ENCODE results near the gene BLMH. TPM values are rescaled to one million over a fixed set of nuclear protein-coding genes. Genes with fewer than 3 reads are reported as not detected.

BLMH gene
- total RNA-seq, 1 donor from 2014 or later = 98.8 TPM

DNA sequence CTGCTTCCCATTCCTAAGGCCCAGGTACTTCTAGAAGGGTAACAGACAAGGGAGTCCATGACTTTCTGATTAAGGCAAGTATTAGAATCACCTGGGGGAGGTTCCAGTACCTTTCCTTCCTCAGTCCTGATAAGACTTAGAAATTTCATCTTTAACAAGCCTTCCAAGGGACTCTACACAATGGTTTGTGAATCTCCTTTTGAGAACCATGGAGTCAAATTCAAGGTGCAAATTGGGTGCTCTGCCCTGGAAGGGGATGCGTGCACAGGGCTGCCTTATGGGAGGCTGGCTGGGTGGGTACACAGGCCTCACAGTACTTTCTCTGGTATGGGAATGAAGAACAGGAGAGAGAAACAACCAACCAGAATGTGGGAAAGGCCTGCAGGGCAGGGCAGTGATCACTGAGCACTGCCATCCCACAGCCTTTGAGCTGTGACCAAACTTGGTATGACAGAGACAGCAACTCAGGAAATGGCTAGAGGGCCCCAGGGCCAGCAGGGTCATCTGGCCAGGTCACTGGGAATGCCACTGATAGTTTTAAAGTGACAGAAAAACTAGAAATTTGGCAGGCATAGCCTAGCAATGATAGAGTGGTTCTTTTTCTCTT lies 45.8 kb upstream of the BLMH start:
- no peak overlapping the region for H3K9ac ChIP-seq
- H3K27me3 ChIP-seq = peaks cover 5% of the 10 kb centered on the region
- peaks cover 19% of the 10 kb centered on the region for H3K4me1 Mint-ChIP-seq
- TF ChIP-seq EZH2phosphoT487 (IDR thresholded peaks at IDR 0.05) (no peak), EZH2 (IDR thresholded peaks at IDR 0.05) (no peak), CTCF (IDR thresholded peaks at IDR 0.05) (no peak)
- no peaks in the 10 kb centered on the region for H3K9me3 Mint-ChIP-seq
- no peak overlapping the region for H3K4me3 Mint-ChIP-seq
- peaks cover 8% of the 10 kb centered on the region for H3K27me3 Mint-ChIP-seq (ENCODE audit: insufficient read depth, low read depth)
- H3K4me2 ChIP-seq = no peak overlapping the region
- H3K4me3 ChIP-seq = no peak overlapping the region
- H4K20me1 ChIP-seq (ENCODE audit: low read depth) = no peaks in the 10 kb centered on the region
- H3K36me3 Mint-ChIP-seq = no peaks in the 10 kb centered on the region
- no peaks in the 10 kb centered on the region for H3K79me2 ChIP-seq (ENCODE audit: low read depth)
- peaks cover 7% of the 10 kb centered on the region for H3K4me1 ChIP-seq
- no peaks in the 10 kb centered on the region for H3K9me3 ChIP-seq (ENCODE audit: low read depth)
- no peak overlapping the region for H2AFZ ChIP-seq (replicated peaks)
- peaks cover 18% of the 10 kb centered on the region for H3F3A ChIP-seq (ENCODE audit: low read depth)
- DNase-seq (ENCODE audit: low spot score) = no peak
- no peak overlapping the region for H3K27ac ChIP-seq
- no peak overlapping the region for H3K27ac Mint-ChIP-seq
- no peaks in the 10 kb centered on the region for H3K36me3 ChIP-seq

GRCh38 chr17:30336369-30337171 lies 44.8 kb upstream of the BLMH start:
- no peak overlapping the region for H3K4me3 ChIP-seq
- no peaks in the 10 kb centered on the region for H3K36me3 Mint-ChIP-seq
- no peak overlapping the region for H3K4me3 Mint-ChIP-seq
- peaks cover 5% of the 10 kb centered on the region for H3K27me3 ChIP-seq
- DNase-seq (ENCODE audit: low spot score) = peak; percentile 67
- H3K27me3 Mint-ChIP-seq (ENCODE audit: insufficient read depth, low read depth) = peaks cover 8% of the 10 kb centered on the region
- H3K4me2 ChIP-seq = no peak overlapping the region
- peaks cover 15% of the 10 kb centered on the region for H3K4me1 Mint-ChIP-seq
- H3K79me2 ChIP-seq (ENCODE audit: low read depth) = no peaks in the 10 kb centered on the region
- H3K27ac Mint-ChIP-seq = no peak overlapping the region
- H3K4me1 ChIP-seq = peaks cover 7% of the 10 kb centered on the region
- no peaks in the 10 kb centered on the region for H4K20me1 ChIP-seq (ENCODE audit: low read depth)
- TF ChIP-seq CTCF (IDR thresholded peaks at IDR 0.05) = peak; percentile 69
- TF ChIP-seq EZH2phosphoT487 (IDR thresholded peaks at IDR 0.05) = no peak
- H3K9ac ChIP-seq = no peak overlapping the region
- H3K27ac ChIP-seq = no peak overlapping the region
- no peaks in the 10 kb centered on the region for H3K36me3 ChIP-seq
- H3K9me3 Mint-ChIP-seq = no peaks in the 10 kb centered on the region
- H3F3A ChIP-seq (ENCODE audit: low read depth) = peaks cover 18% of the 10 kb centered on the region
- H2AFZ ChIP-seq (replicated peaks) = no peak overlapping the region
- no peaks in the 10 kb centered on the region for H3K9me3 ChIP-seq (ENCODE audit: low read depth)

DNA sequence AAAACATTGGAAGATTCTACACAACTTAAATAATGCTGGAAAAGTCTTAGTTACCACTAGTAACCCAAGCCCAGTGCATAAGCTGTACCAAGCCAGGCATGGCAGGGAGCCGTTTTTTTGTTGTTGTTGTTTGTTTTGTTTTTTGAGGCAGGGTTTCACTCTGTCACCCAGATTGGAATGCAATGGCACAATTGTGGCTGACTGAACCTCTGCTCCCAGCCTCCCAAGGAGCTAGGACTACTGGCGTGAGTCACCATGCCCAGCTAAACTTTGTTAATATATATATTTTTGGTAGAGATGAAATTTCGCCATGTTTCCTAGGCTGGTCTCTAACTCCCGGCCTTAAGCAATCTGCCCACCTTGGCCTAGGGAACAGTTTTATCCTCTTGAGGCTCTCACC lies 42.7 kb upstream of the BLMH start:
- no peak for DNase-seq (ENCODE audit: low spot score)
- Mint-ChIP-seq H3K4me1 (peaks cover 2% of the 10 kb centered on the region), H3K4me3 (no peak overlapping the region), H3K27ac (no peak overlapping the region), H3K36me3 (no peaks in the 10 kb centered on the region), H3K9me3 (no peaks in the 10 kb centered on the region), H3K27me3 (ENCODE audit: insufficient read depth, low read depth) (peaks cover 8% of the 10 kb centered on the region)
- H3K4me1 ChIP-seq = no peaks in the 10 kb centered on the region
- peaks cover 5% of the 10 kb centered on the region for H3K27me3 ChIP-seq
- H2AFZ ChIP-seq (replicated peaks) = no peak overlapping the region
- no peak overlapping the region for H3K27ac ChIP-seq
- no peak overlapping the region for H3K4me3 ChIP-seq
- no peaks in the 10 kb centered on the region for H3K79me2 ChIP-seq (ENCODE audit: low read depth)
- H3K36me3 ChIP-seq = no peaks in the 10 kb centered on the region
- H3K4me2 ChIP-seq = no peak overlapping the region
- H3F3A ChIP-seq (ENCODE audit: low read depth) = peaks cover under 1% of the 10 kb centered on the region
- no peaks in the 10 kb centered on the region for H3K9me3 ChIP-seq (ENCODE audit: low read depth)
- no peaks in the 10 kb centered on the region for H4K20me1 ChIP-seq (ENCODE audit: low read depth)
- no peak for TF ChIP-seq CTCF (IDR thresholded peaks at IDR 0.05)
- TF ChIP-seq EZH2 (IDR thresholded peaks at IDR 0.05) = no peak
- TF ChIP-seq EZH2phosphoT487 (IDR thresholded peaks at IDR 0.05) = no peak
- no peak overlapping the region for H3K9ac ChIP-seq
